Nephron (organoid): ENCODE data around the gene SLC30A2.

Source experiments
- H3K27ac Mint-ChIP-seq, 3 experiments: 2 replicates each; pipeline ENCODE4 v1.8.0; 2020; ENCODE audit warnings: mixed read lengths in 3 of 3, mild to moderate bottlenecking in 2 of 3, moderate library complexity in 1 of 3
- H3K27me3 Mint-ChIP-seq: 2 replicates; pipeline ENCODE4 v1.8.0; 2021; ENCODE audit warnings: low read depth, mild to moderate bottlenecking, moderate library complexity, mixed read lengths
- H3K36me3 Mint-ChIP-seq: 2 replicates; pipeline ENCODE4 v1.8.0; 2020; ENCODE audit warnings: low read depth, mixed read lengths
- H3K4me1 Mint-ChIP-seq: 2 replicates; pipeline ENCODE4 v1.8.0; 2020; ENCODE audit warnings: mixed read lengths
- H3K4me3 Mint-ChIP-seq, 3 experiments: 2 replicates each; pipeline ENCODE4 v1.8.0; 2020; ENCODE audit warnings: mild to moderate bottlenecking in 3 of 3, mixed read lengths in 3 of 3, moderate library complexity in 2 of 3
- H3K9me3 Mint-ChIP-seq: 2 replicates; pipeline ENCODE4 v1.8.0; 2020; ENCODE audit warnings: mixed read lengths
- CTCF ChIP-seq, 3 experiments: fragments of 200-600 bp; sonication (generic); IDR thresholded peaks; one replicate each; pipeline ENCODE4 v1.5.0; 2021; ENCODE audit warnings: antibody characterized with exemption in 3 of 3; ENCODE audit not compliant: unreplicated experiment in 3 of 3

Gene SLC30A2

GRCh38 chr1:25989440-25990234 lies 56.3 kb downstream of the SLC30A2 start:
- TF ChIP-seq CTCF (IDR thresholded peaks at IDR 0.05; ENCODE audit: unreplicated experiment in 3 of 3), result no peak
- H3K9me3 Mint-ChIP-seq, result no peaks in the 10 kb centered on the region
- H3K27me3 Mint-ChIP-seq, result no peaks in the 10 kb centered on the region
- peaks cover 17% of the 10 kb centered on the region for H3K36me3 Mint-ChIP-seq
- H3K4me3 Mint-ChIP-seq, result peak overlapping the region in 2 of 3 experiments; percentile 13 to 55
- H3K4me1 Mint-ChIP-seq, result peaks cover 72% of the 10 kb centered on the region
- peak overlapping the region in 1 of 3 experiments; percentile 50 for H3K27ac Mint-ChIP-seq

- Mint-ChIP-seq H3K9me3 (no peaks in the 10 kb centered on the region), H3K4me3 (peak overlapping the region in 2 of 3 experiments; percentile 38 to 67), H3K4me1 (peaks cover 57% of the 10 kb centered on the region), H3K27me3 (no peaks in the 10 kb centered on the region), H3K27ac (no peak overlapping the region), H3K36me3 (peaks cover 34% of the 10 kb centered on the region)
- TF ChIP-seq CTCF (IDR thresholded peaks at IDR 0.05; ENCODE audit: unreplicated experiment in 3 of 3), result no peak
Observed at GRCh38 chr1:25987951-25988350, 58.0 kb downstream of the SLC30A2 start.
